COLO668 (cell line): ENCODE results near the gene SLC4A2.

Source experiments
- DNase-seq: peaks from one replicate; lab custom pipeline; 2025; ENCODE audit not compliant: unreplicated experiment; lab: John Stamatoyannopoulos, UW

The SLC4A2 gene

GRCh38 chr7:151089893-151090730 is 30.7 kb downstream of the SLC4A2 start:
- no peak for DNase-seq

DNA sequence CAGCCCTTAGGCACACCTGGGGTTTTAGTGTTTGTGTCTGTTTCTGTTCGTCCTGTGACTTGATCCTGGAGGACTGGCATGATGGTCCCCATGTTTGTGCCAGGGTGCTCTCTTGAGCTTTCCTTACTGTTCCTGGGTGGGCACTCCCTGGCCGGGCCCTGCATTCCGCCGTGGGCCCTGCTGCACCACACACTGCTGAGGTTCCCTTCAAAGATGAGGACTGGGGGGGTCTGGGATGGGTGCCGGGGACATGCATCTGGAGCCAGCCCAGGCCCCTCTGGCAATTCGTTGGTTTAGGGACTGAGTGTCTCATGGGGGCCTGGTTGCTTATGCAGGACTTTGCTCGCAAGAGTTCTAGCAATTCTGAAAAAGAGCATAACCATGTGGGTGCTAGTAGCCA is 31.6 kb downstream of the SLC4A2 start:
- no peak for DNase-seq

DNA sequence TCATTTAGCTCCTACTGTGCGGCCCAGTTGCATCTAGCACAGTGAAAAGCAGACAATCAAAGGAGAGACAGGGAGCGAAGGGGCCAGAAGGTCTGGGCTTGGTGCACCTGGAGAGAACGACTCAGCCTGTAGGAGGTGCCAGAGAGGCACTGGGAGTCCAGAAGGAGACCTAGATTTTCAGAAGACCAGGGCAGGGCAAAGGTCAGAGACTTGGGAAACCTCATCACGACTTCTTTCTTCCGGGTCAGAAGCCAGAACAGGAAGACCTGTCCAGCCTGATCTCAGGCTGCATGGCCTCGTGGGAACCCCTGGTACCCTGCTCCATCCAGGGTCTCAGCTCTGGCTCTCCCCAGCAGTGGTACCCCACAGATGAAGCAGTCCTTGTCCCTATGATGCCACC is 32.0 kb downstream of the SLC4A2 start:
- peak; percentile 15 for DNase-seq

DNA sequence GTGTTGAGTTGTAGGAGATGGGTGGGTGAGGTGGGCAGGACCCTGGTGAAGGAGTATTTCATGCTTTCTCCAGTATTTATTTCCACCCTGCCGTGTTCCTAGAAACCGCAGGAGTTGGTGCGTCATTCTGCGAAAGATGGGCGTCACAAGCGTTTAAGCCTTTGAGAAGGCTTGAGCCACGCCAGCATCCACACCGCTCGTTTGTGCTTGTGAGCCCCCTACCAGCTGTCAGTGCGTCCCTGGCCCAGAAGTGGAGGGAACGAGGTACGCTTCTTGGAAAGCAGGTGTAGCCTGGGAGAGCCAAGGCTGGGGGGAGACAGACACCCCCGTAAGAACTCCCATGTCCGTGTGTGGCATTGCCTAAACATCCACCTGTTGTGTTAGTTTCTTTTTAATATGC is 32.6 kb downstream of the SLC4A2 start:
- DNase-seq, result no peak

DNA sequence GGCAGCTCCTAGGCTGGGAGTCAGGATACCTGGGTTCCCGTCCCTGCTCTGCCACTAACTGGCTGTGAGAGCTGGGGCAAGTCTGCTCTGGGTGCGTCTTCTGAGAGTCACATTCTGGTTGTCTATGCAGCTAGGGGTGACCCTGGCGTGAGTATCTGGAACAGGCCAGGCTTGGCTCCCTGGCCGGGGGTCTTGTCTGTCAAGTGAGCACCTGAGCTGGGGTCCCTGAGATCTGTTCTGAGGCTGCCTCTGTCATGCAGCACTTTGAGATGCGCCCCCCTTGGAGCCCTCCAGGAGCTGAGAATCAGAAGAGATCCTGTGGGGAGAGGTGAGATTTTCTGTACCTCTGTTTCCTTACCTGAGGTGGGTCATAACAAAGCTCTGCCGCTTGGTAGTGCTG is 34.4 kb downstream of the SLC4A2 start:
- no peak for DNase-seq

DNA sequence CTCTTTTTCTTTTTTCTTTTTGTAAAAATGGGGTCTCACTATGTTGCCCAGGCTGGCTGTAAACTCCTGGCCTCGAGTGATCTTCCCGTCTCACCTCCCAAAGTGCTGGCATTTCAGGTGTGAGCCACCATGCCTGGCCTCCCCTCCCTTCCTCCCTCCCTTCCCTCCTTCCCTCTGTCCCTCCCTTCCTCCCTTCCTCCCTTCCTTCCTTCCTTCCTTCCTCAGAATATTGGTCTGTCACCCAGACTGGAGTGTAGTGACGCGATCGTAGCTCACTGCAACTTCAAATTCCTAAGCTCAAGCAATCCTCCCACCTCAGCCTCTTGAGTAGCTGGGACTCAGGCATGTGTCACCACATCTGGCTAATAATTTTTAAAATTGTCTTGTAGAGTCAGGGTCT is 35.3 kb downstream of the SLC4A2 start:
- DNase-seq, result no peak

DNA sequence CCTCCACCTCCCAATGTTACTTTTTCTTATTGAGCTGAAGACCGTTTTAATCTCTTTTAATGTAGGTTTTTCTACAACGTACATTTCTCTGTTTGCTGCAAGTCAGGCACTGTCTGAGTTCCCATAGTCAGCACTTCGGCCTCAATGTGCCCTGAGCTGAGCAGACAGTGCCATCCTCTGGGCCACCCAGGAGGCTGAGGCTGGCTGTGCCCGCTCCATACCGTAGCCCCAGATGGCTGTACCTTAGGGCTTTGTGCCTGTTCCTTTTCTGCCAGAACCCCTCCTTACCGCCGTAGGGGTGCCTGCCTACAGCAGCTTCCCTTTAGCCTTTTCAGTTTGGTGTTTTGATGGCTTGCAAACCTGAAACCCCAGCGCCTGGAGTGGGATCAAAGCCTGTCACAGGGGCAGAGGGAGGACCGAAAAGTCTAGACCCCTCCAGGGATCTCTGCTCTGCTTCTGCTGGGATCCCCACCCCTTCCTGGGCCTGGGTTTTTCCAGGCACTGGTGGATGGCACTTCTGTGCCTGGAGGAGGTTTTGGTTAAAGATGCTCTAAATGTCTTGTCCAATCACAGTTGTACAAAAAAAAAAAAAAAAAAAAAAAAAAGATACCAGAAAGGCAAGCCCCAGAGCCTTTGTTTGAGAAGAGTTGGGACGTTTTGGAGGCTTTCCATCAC is 35.9 kb downstream of the SLC4A2 start:
- no peak for DNase-seq

- DNase-seq, result no peak
These were observed 36.6 kb downstream of the SLC4A2 start for GRCh38 chr7:151095828-151096475.

GRCh38 chr7:151099486-151100211 is 40.3 kb downstream of the SLC4A2 start:
- no peak for DNase-seq

- no peak for DNase-seq
These were observed 41.5 kb downstream of the SLC4A2 start for GRCh38 chr7:151100921-151101320.

- no peak for DNase-seq
These were observed 42.4 kb downstream of the SLC4A2 start for GRCh38 chr7:151101621-151102396.

DNA sequence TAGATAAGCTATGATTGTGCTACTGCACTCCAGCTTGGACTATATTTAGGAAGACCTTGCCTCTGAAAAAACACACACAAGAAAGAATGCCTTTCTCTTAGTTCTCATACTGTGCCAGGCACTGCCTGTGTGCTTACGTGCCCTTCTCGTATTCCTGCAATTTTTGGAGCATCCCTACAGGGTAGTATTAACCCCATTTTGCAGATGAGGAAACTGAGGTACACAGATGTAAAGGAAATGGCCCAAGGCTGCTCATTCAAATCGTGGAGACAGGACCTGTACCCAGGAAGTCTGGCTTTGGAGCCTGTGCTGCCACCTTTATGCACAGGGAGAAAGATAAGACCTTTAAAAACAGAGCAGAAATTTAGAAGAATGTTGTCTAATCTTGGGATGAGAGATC is 43.6 kb downstream of the SLC4A2 start:
- DNase-seq, result no peak

- no peak for DNase-seq
These were observed 44.6 kb downstream of the SLC4A2 start for GRCh38 chr7:151103973-151104372.

DNA sequence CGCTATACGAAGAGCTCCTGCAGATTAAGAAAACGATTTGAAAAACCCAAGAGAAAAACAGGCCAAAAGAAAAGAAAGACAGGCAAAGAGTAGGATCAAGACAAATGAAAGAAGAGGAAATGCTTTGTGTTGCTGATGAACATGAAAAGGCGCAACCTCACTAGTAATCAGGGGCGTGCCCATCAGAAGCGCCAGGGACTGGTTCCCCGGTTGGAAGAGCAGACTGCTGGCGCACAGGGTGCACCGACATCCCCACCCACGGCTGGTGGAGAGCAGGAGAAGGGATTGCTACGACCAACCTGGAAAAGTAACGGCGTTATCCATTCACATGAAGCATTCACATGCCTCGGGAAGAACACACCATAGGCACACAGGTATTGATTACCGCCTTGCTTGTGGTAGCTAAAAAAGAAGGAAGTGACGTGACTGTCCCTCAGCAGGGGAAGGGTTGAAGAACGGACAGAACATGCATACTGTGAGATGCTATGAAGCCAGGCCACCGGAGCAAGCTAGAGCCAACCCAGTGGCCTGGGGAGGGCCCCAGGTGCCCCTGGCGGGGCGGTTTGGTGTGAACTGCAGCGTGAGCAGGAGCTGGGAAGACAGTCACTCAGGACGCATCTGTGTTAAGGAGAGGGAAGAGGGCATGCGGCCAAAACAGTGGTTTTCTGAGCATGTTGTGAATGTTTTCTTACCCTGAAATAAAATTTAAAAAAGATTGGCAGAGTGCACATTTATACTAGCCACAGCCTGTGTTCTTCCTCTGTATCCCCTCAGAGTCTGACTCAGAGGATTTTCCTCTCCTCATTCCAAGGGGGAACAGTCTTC is 45.2 kb downstream of the SLC4A2 start:
- DNase-seq, result no peak

- no peak for DNase-seq
These were observed 48.5 kb downstream of the SLC4A2 start for GRCh38 chr7:151107882-151108281.

DNA sequence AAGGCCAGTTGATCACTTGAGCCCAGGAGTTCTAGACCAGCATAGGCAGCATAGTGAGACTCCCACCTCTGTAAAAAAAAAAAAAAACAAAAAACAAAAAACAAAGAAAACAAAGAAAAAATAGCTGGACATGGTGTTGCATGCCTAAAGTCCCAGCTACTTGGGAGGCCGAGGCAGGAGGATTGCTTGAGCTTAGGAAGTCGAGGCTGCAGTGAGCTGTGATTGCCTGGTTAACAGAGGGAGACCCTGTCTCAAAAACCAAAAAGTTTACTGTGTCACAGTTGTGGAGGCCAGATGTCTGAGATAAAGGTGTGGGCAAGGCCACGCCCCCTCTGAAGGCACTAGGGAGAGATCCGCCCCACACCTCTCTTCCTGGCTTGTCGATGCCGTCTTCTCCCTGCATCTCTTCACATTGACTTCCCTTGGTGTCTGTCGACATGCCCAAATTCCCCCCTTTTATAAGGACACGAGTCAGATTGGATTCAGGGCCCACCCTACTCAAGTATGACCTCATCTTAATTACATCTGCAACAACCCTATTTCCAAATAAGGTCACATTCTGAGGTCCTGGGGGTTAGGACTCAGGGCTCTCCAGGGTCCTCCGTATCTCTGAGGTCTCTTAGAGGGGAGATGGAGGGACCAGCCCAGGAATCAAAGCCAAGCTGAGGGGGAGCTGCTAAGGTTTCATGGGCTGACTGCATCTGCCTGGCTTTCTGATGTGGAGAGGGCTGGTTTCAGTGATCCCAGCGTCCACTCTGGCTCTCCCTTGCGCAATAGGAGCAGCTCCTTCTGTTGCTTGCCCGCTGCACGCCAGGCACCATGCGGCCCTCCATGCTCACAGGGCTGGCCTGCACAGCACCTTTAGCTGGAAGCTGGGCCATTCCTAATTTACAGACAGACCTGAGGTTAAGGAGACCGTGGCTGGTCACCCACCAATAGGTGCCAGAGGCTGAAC is 50.0 kb downstream of the SLC4A2 start:
- DNase-seq, result no peak

DNA sequence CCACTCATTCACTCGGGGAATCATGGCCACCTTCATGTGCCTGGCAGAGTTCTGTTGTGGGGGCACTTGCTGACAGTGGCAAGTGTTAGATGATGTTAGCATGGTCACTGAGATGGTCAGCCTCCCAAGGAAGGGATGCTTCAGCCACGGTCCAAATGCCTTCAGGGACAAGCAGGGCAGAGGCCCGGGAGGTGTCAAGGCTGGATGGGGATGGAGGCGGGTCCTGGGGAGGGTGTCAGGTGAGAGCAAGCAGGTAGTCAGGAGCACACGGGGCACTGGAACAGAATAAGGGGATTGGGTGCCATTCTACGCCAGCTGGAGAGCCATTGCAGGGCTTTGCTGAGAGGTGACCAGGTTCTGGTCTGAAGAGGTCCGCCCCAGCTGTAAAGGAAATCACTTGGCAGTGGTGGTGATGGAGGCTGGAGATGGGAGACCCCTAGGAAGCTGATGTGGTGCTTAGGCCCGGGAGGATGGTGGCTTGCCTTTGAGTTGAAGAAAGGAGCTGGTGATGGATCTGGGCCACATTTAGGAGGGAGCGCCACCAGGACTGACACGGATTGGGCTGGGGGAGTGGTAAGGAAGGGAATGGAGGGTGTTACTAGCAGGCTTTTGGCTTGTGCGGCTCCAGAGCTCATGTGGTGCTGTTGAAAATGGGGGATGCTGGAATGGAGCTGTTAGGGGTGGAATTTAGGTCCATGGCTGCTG is 51.0 kb downstream of the SLC4A2 start:
- no peak for DNase-seq
